ENCODE data around the gene ABLIM2. TPM values are rescaled to one million over a fixed set of nuclear protein-coding genes. Genes with fewer than 3 reads are reported as not detected.

The ABLIM2 gene
- polyA plus RNA-seq, 2 of the 4 experiments (the other 2 are of a cell fraction), result 0.21 to 0.40 TPM

DNA sequence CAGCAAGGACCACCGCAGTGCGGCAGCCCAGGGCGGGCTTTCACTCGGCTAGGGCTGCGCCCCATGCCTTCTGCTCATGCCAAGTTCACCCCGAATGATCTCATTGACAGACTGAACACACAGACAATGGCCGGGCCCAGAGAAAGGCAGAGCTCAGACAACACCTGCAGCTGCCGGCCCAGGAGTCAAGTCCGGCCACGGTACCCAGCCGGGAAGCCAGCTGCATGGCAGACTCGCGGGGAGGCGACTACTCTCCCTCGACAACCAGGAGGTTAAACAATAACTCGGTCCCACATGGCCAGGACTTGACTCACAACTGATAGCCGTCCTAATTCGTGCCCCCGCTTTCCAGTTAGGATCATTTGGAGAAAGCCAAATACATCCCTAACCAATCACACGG lies 50.4 kb downstream of the ABLIM2 start:
- ATAC-seq (no peak), DNase-seq (ENCODE audit: low read depth in 1 of 2, low spot score in 1 of 2) (no peak), FAIRE-seq (no peak)
- H3K9me3 ChIP-seq, result no peaks in the 10 kb centered on the region
- no peak overlapping the region for H3K27ac ChIP-seq
- 49% methylated on average over 14 of the region's 20 CpGs for WGBS (ENCODE audit: missing lambda C conversion rate)
- H3K4me1 ChIP-seq, result peaks cover 3% of the 10 kb centered on the region; the same call in 1 of the 3 replicates
- CTCF ChIA-PET, result no interaction called here
- H3K4me3 ChIP-seq, result no peak overlapping the region
- no peak for TF ChIP-seq FOSL2 (IDR thresholded peaks at IDR 0.05)
- TF ChIP-seq FOSL2 (CRISPR knock-in tag; IDR thresholded peaks at IDR 0.05), result no peak
- no peak for TF ChIP-seq MAZ (IDR thresholded peaks at IDR 0.05; ENCODE audit: borderline replicate concordance, low read depth, low read length)
- no peak for TF ChIP-seq CHD4 (IDR thresholded peaks at IDR 0.05; ENCODE audit: borderline replicate concordance)
- TF ChIP-seq JUNB (IDR thresholded peaks at IDR 0.05), result no peak
- no peak for TF ChIP-seq EHMT2 (IDR thresholded peaks at IDR 0.05; ENCODE audit: low read depth)
- TF ChIP-seq HOXB5 (CRISPR knock-in tag; IDR thresholded peaks at IDR 0.05), result no peak
- no peak for TF ChIP-seq PHF8 (IDR thresholded peaks at IDR 0.05; ENCODE audit: borderline replicate concordance, low read depth)
- no peak for TF ChIP-seq CBX2 (IDR thresholded peaks at IDR 0.05; ENCODE audit: borderline replicate concordance, low read depth)
- TF ChIP-seq RFX5 (IDR thresholded peaks at IDR 0.05), result no peak
- no peak for TF ChIP-seq POLR2AphosphoS2 (conservative IDR thresholded peaks at IDR 0.05; ENCODE audit: low read length)
- TF ChIP-seq, protein P1, sequence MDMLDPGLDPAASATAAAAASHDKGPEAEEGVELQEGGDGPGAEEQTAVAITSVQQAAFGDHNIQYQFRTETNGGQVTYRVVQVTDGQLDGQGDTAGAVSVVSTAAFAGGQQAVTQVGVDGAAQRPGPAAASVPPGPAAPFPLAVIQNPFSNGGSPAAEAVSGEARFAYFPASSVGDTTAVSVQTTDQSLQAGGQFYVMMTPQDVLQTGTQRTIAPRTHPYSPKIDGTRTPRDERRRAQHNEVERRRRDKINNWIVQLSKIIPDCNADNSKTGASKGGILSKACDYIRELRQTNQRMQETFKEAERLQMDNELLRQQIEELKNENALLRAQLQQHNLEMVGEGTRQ (IDR thresholded peaks at IDR 0.05), result no peak
- TF ChIP-seq EHF (CRISPR knock-in tag; IDR thresholded peaks at IDR 0.05), result no peak
- TF ChIP-seq NFE2L2 (conservative IDR thresholded peaks at IDR 0.05; ENCODE audit: low read length), result no peak
- no peak for TF ChIP-seq ZC3H11A (IDR thresholded peaks at IDR 0.05)
- TF ChIP-seq GATA3 (IDR thresholded peaks at IDR 0.05; ENCODE audit: borderline replicate concordance), result no peak
- POLR2A ChIA-PET, result no interaction called here
- no peak overlapping the region for H3K4me2 ChIP-seq

GRCh38 chr4:8107146-8107657 lies 51.4 kb downstream of the ABLIM2 start:
- Histone ChIP-seq H3K9me3 (no peaks in the 10 kb centered on the region), H3K4me3 (no peak overlapping the region), H3K4me1 (no peaks in the 10 kb centered on the region; the same call in 2 of the 3 replicates), H3K4me2 (no peak overlapping the region), H3K27ac (no peak overlapping the region)
- WGBS (ENCODE audit: missing lambda C conversion rate), result 95% methylated on average over 4 of the region's 11 CpGs
- FAIRE-seq (no peak), ATAC-seq (no peak), DNase-seq (ENCODE audit: low read depth in 1 of 2, low spot score in 1 of 2) (no peak)
- TF ChIP-seq CHD4 (IDR thresholded peaks at IDR 0.05; ENCODE audit: borderline replicate concordance) (no peak), HOXB5 (CRISPR knock-in tag; IDR thresholded peaks at IDR 0.05) (no peak), HES2 (IDR thresholded peaks at IDR 0.05) (no peak), KDM5A (IDR thresholded peaks at IDR 0.05) (no peak), JUN (IDR thresholded peaks at IDR 0.05) (no peak), RFX5 (IDR thresholded peaks at IDR 0.05) (no peak), FOSL2 (IDR thresholded peaks at IDR 0.05) (no peak), FOSL2 (CRISPR knock-in tag; IDR thresholded peaks at IDR 0.05) (no peak), ESRRA (IDR thresholded peaks at IDR 0.05; ENCODE audit: borderline replicate concordance, low read length) (no peak), MAZ (IDR thresholded peaks at IDR 0.05; ENCODE audit: borderline replicate concordance, low read depth, low read length) (no peak), EHMT2 (IDR thresholded peaks at IDR 0.05; ENCODE audit: low read depth) (no peak), MAX (IDR thresholded peaks at IDR 0.05) (no peak), RCOR1 (IDR thresholded peaks at IDR 0.05; ENCODE audit: low read depth, low read length) (no peak), EP300 (IDR thresholded peaks at IDR 0.05) (no peak), TP53 (CRISPR knock-in tag; IDR thresholded peaks at IDR 0.05) (no peak)
- TF ChIP-seq, protein P2, sequence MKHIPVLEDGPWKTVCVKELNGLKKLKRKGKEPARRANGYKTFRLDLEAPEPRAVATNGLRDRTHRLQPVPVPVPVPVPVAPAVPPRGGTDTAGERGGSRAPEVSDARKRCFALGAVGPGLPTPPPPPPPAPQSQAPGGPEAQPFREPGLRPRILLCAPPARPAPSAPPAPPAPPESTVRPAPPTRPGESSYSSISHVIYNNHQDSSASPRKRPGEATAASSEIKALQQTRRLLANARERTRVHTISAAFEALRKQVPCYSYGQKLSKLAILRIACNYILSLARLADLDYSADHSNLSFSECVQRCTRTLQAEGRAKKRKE (CRISPR knock-in tag; IDR thresholded peaks at IDR 0.05; ENCODE audit: low read depth), result no peak
- TF ChIP-seq, protein P1 (IDR thresholded peaks at IDR 0.05), result no peak
- ChIA-PET POLR2A (no interaction called here), CTCF (interaction anchor here (1.2 kb wide), 1 partner anchor 27 kb away, joined by 3 read pairs; no protein-coding TSS in a partner anchor)
